KBM-7 (cell line): ENCODE measurements around the gene CDC37.
"Not testable (repeated sequence)": the region's sequence is repeated elsewhere in the genome, so short reads cannot be mapped to it uniquely, and the experiment has no call there.

Source experiments
- DNase-seq: peaks from one replicate; pipeline ENCODE4 v3.0.0-alpha.2; 2015
- in situ Hi-C: fragments of 300-500 bp; cut with MboI; formaldehyde crosslinking; loops from 2 replicates; pipeline ENCODE4 v1.14.3; 2020; ENCODE audit warnings: low sequenced_read_pairs, low pct_unique_long_range_greater_than_20kb, mixed read lengths

CDC37 gene

GRCh38 chr19:10399340-10399739 lies 4.0 kb downstream of the CDC37 start:
- DNase-seq, result not testable (repeated sequence)
- in situ Hi-C loops, result loop anchor here (10.0 kb wide), 1 partner anchor 135 kb away; no protein-coding TSS in a partner anchor

DNA sequence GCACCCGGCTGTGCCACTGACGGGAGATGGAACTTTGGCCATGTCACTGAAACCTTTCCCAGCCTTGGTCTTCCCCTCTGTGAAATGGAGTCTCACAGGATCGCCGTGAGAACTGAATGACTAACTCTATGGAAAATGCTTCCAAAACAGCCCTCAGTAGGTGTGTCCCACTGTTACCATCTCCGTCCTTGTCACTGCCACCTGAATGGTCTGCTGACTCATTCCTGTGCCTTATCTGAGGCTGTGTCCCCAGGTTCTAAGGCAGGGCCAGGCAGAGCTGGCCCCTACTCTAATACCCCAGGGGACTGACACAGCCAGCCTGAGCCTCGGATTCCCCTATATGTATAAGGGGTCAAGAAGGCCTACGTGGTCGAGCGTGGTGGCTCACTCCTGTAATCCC lies 4.5 kb downstream of the CDC37 start:
- DNase-seq, result no peak
- in situ Hi-C loops, result loop anchor here (10.0 kb wide), 1 partner anchor 134 kb away; no protein-coding TSS in a partner anchor

GRCh38 chr19:10395917-10396316 lies 7.4 kb downstream of the CDC37 start:
- in situ Hi-C loops, result loop anchor here (10.0 kb wide), 1 partner anchor 131 kb away; no protein-coding TSS in a partner anchor
- DNase-seq, result no peak

DNA sequence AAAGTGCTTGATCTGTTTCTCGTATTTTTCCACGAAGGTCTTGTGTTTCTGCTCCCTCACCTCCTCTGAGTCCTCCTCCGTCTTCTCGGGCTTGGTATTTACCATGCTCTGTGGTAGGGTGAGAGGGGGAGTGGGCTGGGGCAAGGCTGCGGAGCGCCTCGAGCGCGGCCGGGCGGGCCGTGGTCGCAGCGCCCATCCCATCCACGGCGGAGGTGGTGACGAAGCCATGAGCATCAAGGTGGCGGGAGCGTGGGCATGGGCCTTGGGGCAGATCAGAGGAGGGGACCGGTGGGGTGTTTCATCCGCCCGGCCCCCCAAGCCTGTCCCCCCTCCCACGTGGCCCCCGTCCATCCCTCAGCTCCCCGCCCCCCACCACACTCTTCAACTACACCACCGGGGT lies 7.9 kb downstream of the CDC37 start:
- in situ Hi-C loops, result loop anchor here (10.0 kb wide), 1 partner anchor 131 kb away; no protein-coding TSS in a partner anchor
- no peak for DNase-seq

DNA sequence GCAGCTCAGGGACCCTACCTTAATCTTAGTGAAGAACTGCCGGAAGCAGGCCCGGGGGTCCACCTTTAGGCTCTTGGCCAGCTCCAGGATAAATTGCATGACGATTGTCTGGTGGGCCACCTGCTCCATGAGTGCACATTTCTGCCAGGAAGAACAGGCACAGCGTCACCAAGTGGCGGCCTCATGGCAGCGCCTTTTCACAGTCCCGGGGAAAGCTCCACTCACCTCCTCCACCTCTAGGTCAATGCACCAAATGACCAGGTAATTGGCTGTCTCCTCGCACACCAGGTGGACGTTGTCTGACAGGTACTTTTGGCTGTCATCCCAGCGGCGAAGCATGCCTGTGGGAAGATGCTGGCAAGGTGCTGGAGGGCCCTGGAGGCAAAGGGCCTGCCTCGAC lies 8.3 kb downstream of the CDC37 start:
- in situ Hi-C loops, result loop anchor here (10.0 kb wide), 1 partner anchor 130 kb away; no protein-coding TSS in a partner anchor
- no peak for DNase-seq

DNA sequence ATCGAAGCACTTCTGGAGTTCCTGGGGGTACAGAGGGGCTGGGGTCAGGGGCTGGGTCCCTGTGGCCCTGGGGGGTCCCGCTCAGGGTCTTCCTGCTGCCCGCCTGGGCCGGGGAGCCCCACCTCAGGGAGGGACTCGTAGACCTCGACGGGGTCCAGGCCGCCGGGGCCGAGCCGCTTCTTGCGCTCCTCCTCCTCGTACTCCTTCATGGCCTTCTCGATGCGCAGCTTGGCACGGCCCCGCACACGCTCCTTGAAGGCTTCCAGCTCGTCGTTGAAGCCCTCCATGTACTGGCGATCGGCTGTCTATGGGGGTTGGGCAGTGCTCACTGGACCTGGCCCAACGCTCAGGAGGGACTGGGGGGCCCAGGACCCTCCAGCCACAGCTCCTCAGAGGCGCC lies 10.2 kb downstream of the CDC37 start:
- in situ Hi-C loops, result loop anchor here (10.0 kb wide), 1 partner anchor 128 kb away; no protein-coding TSS in a partner anchor
- no peak for DNase-seq

DNA sequence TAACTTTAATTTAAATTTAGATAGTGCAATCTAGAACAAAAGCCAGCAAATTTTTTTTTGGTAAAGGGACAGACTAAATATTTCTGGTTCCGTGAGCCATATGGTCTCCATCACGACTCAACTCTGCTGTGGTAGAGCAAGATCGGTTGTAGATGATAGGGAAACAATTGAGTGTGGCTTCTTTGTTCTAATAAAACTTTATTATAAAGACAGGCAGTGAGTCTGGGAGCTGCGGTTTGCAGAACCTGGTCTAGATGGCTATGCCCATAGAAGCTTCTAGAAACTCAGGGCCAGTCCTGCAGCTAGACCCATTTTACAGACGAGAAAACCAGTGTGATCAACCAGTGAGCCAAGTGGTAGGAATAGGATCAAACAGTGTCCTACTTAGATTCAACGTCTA lies 11.2 kb downstream of the CDC37 start:
- in situ Hi-C loops, result loop anchor here (10.0 kb wide), 1 partner anchor 127 kb away; no protein-coding TSS in a partner anchor

DNA sequence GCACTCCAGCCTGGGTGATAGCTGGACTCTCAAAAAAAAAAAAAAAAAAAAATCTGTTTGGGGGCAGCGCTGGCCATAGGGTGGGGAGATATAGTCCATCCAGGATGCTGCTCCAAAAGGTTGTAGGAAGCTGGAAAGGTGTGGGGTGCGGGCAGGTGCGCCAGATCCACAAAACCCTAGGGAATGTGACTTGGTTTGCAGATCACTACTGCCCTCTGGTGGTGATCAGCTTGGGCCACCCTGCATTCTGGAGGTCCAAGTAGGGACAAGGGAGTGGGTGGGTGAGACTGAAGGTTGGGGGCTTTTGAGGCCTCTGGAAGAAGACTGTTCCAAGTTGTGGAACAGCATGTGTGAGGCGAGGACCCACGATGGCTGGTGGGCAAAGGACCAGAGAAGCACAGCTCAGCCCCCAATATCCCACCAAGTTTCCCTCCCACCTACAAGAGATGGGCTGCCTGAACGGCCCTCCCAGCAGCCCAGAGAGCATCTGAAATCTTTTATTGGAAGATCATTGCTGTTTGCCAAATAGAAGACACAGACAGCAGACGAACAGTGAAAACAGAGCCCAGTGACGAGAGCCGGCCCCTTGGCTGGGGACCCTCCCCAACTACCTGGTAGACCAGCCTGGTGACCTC lies 12.6 kb downstream of the CDC37 start:
- in situ Hi-C loops, result loop anchor here (10.0 kb wide), 1 partner anchor 126 kb away; no protein-coding TSS in a partner anchor

More for the DNA sequence above, 11.2 kb downstream of the CDC37 start:
- DNase-seq, result no peak

DNA sequence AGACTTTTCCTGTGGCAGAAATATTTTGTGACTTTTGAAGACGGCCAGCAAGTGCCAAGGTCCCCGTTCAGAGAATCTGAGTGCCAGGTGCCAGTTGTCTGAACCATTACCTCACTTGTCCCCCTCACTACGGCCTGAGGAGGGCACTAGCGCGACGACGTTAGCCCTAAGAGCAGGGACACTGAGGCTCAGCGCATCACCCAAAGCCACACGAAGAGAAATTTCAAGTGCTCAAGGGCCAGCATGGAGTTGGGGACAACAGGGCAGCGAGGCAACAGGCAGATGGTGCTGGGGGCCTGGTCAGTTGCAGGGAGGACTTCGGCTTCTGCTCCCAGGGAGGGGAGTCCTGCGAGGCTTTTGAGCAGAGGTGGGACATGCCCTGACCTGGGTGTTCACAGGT lies 13.5 kb downstream of the CDC37 start:
- no peak for DNase-seq
- in situ Hi-C loops, result loop anchor here (10.0 kb wide), 1 partner anchor 125 kb away; no protein-coding TSS in a partner anchor

More for the DNA sequence above, 12.6 kb downstream of the CDC37 start:
- peak; percentile 75 for DNase-seq

- in situ Hi-C loops, result no loop called here
- DNase-seq, result peak; percentile 88
Measured at GRCh38 chr19:10388957-10389356, 14.4 kb downstream of the CDC37 start.

GRCh38 chr19:10384580-10384979 lies 18.8 kb downstream of the CDC37 start:
- in situ Hi-C loops, result no loop called here
- no peak for DNase-seq

DNA sequence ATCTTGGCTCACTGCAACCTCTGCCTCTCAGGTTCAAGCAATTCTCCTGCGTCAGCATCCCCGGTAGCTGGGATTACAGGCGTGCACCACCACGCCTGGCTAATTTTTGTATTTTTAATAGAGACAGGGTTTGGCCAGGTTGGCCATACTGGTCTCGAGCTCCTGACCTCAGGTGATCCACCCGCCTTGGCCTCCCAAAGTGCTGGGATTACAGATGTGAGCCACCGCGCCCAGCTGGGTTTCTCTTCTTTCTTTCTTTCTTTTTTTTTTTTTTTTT lies 20.2 kb downstream of the CDC37 start:
- in situ Hi-C loops, DNase-seq: not testable (repeated sequence)

DNA sequence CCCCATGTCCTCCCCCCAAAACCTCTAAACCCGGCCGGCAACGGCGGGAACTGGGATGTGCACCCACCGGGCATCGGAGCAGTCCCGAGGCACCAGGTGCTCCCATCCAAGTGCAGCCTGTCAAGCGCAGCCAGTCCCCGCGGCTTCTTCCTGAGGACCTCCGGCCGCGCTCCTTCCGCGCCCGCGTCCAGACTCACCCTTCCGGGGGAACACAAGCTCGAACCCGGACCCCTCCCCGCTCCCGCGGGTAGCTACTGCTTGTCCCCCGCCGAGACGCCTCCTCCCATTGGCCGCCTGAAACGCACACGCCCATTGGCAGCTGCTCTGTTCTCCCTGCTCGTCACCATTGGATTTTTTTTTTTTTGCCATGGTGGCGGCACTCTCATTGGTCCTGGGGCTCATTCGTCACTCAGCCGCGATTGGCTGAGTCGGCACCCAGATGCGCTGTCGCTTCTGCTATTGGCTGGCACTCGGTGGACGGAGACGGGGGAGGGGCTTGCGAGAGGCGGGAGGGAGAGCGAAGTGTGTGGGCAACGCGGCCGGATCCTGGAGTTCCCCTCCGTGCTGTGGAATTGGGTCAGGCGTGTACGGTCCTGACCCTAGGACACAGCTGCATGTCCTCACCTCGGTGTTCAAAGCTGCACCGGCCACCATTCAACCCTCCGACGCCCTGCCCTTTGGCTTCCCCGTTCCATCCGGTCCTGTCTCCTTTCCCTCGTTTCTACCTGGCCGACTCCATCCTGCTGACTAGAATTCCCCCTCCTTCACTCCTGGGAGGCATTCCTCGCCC lies 22.8 kb downstream of the CDC37 start, which contains the start of gene TYK2:
Gene TYK2, minus strand, starts transcription at position 260 of the 790 bp plus-strand sequence. CDS start 2,166 bp downstream, outside the sequence.
- in situ Hi-C loops, result no loop called here
- DNase-seq, result peak; percentile 100

- in situ Hi-C loops, result no loop called here
- DNase-seq, result no peak
Measured at GRCh38 chr19:10379880-10380312, 23.4 kb downstream of the CDC37 start.

DNA sequence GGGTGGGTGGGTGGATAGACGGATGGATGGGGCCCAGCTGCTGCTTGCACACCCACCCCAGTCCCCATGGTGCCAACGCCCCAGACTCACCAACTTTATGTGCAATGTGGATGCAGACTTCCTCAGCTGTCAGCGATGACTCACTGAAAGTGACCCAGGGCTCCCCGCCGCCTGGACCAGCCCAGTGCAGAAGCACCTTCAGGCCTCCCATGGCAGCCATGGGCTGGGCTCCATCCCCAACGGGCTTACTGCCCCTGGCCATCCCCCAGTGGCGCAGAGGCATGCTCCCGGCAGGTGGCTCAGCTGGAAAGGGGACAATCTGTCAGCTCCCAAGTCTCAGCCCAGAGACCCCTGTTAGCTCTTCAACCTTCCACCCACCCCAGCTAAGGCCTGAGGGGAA lies 25.2 kb downstream of the CDC37 start:
- DNase-seq, result no peak
- in situ Hi-C loops, result no loop called here

DNA sequence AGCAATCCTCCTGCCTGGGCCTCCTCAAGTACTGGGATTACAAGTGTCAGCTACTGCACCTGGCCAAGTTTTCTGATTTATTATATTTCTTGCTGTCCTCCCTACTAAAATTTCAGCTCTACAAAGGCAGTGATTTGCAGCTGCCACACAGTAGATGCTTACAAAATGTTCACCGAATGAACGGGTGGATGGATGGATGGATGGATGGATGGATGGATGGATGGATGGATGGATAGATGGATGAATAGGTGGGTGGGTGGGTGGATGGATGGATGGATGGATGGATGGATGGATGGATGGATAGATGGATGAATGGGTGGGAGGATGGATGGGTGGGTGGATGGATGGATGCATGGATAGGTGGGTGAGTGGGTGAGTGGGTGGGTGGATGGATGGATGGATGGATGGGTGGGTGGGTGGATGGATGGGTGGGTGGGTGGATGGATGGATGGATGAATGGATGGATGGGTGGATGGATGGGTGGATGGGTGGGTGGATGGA lies 26.2 kb downstream of the CDC37 start:
- in situ Hi-C loops, DNase-seq: not testable (repeated sequence)

DNA sequence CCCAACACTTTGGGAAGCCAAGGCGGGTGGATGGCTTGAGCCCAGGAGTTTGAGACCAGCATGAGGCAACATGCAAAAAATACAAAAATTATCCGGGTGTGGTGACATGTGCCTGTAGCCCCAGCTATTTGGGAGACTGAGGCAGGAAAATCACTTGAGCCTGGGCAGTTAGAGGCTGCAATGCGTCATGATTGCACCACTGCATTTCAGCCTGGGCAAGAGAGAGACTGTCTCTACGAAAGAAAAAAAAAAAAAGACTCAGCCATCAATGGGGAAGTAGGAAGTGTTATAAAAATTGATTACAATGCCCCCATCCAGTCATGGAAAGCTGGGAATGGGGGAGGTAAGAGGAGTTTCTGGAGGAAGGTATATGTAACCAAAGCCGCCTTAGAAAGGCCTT lies 28.4 kb downstream of the CDC37 start:
- no peak for DNase-seq
- in situ Hi-C loops, result no loop called here

GRCh38 chr19:10372690-10373089 lies 30.7 kb downstream of the CDC37 start:
- DNase-seq, result peak; percentile 21
- in situ Hi-C loops, result no loop called here

GRCh38 chr19:10368101-10368803 lies 35.1 kb downstream of the CDC37 start:
- no peak for DNase-seq
- in situ Hi-C loops, result no loop called here
